ENCODE measurements around the gene BCL10.

- TF ChIP-seq CTCF (IDR thresholded peaks at IDR 0.05; ENCODE audit: insufficient read depth, low read depth, low read length): no peak
- TF ChIP-seq EZH2 (IDR thresholded peaks at IDR 0.05; ENCODE audit: insufficient read depth, low read length): no peak
These were observed 50.6 kb downstream of the BCL10 start for GRCh38 chr1:85225624-85226380.

Data from astrocyte (in vitro differentiated cells and primary cell).